DND-41 (cell line): ENCODE data around the gene BUD13.

ENCODE experiments used
- ATAC-seq: fragments of 200-7000 bp; cut with Tn5 transposase; 3 replicates; pipeline ENCODE4 v1.9.1; 2021; ENCODE audit warnings: low read depth; ENCODE audit not compliant: insufficient read depth
- DNase-seq: peaks from one replicate; pipeline ENCODE4 v3.0.0-alpha.2; 2020
- H2AFZ ChIP-seq: 2 replicates; pipeline ENCODE4 v1.6.0; 2012; ENCODE audit warnings: low read depth, low read length
- H3K27ac ChIP-seq: 2 replicates; pipeline ENCODE4 v1.5.1; 2012; ENCODE audit warnings: low read length, inconsistent platforms
- H3K27me3 ChIP-seq: fragments of 200-600 bp; sonication (generic); 2 replicates; pipeline ENCODE4 v1.6.0; 2012; ENCODE audit warnings: low read length, mild to moderate bottlenecking, inconsistent platforms; ENCODE audit not compliant: insufficient read depth, poor library complexity
- H3K36me3 ChIP-seq: 2 replicates; pipeline ENCODE4 v1.5.1; 2012; ENCODE audit warnings: low read length, inconsistent platforms; ENCODE audit not compliant: insufficient read depth
- H3K4me1 ChIP-seq: 2 replicates; pipeline ENCODE4 v1.5.1; 2012; ENCODE audit warnings: mild to moderate bottlenecking, low read length; ENCODE audit not compliant: insufficient read depth
- H3K4me2 ChIP-seq: 2 replicates; pipeline ENCODE4 v1.6.0; 2012; ENCODE audit warnings: mild to moderate bottlenecking, moderate library complexity, low read length, inconsistent platforms; ENCODE audit not compliant: insufficient read depth
- H3K4me3 ChIP-seq, 2 experiments: fragments of 200-600 bp in 1 of 2; shearing (Covaris generic) in 1 of 2; 2 replicates each; pipeline ENCODE4 v1.5.1; 2012 to 2016; ENCODE audit warnings: inconsistent platforms in 2 of 2, low read length in 2 of 2, mild to moderate bottlenecking in 2 of 2, low read depth in 1 of 2, moderate library complexity in 1 of 2
- H3K79me2 ChIP-seq: 2 replicates; pipeline ENCODE4 v1.6.0; 2012; ENCODE audit warnings: low read length, inconsistent platforms; ENCODE audit not compliant: insufficient read depth
- H3K9ac ChIP-seq: 2 replicates; pipeline ENCODE4 v1.6.0; 2012; ENCODE audit warnings: low read depth, mild to moderate bottlenecking, inconsistent platforms, low read length, moderate library complexity
- H3K9me3 ChIP-seq: 2 replicates; pipeline ENCODE4 v1.5.1; 2012; ENCODE audit warnings: low read length, moderate library complexity, mild to moderate bottlenecking, inconsistent platforms; ENCODE audit not compliant: insufficient read depth, severe bottlenecking
- H4K20me1 ChIP-seq: 2 replicates; pipeline ENCODE4 v1.6.0; 2012; ENCODE audit warnings: low read length; ENCODE audit not compliant: insufficient read depth
- CTCF ChIP-seq: IDR thresholded peaks from 2 replicates; pipeline ENCODE4 v1.5.1; 2012; ENCODE audit warnings: borderline replicate concordance, low read length, moderate library complexity, mild to moderate bottlenecking; ENCODE audit not compliant: poor library complexity, severe bottlenecking; ENCODE audit errors: extremely low read depth
- EZH2 ChIP-seq: IDR thresholded peaks from 3 replicates; pipeline ENCODE4 v1.6.1; 2012; ENCODE audit warnings: borderline replicate concordance, low read depth, mild to moderate bottlenecking, moderate library complexity, low read length, inconsistent platforms; ENCODE audit not compliant: severe bottlenecking

The BUD13 gene

GRCh38 chr11:116701297-116701801 is 71.4 kb downstream of the BUD13 start:
- Histone ChIP-seq H3K9ac (no peak overlapping the region), H3K79me2 (no peaks in the 10 kb centered on the region), H4K20me1 (no peaks in the 10 kb centered on the region), H3K27me3 (peaks cover 6% of the 10 kb centered on the region), H2AFZ (no peak overlapping the region), H3K27ac (no peak overlapping the region), H3K36me3 (no peaks in the 10 kb centered on the region), H3K9me3 (no peaks in the 10 kb centered on the region), H3K4me1 (no peaks in the 10 kb centered on the region), H3K4me2 (no peak overlapping the region), H3K4me3 (no peak overlapping the region)
- TF ChIP-seq EZH2 (no peak), CTCF (no peak)
- DNase-seq (no peak), ATAC-seq (no peak)

- DNase-seq (no peak), ATAC-seq (no peak)
- Histone ChIP-seq H3K27me3 (peaks cover 12% of the 10 kb centered on the region), H2AFZ (no peak overlapping the region), H3K9ac (no peak overlapping the region), H3K4me1 (no peaks in the 10 kb centered on the region), H3K79me2 (no peaks in the 10 kb centered on the region), H3K4me3 (no peak overlapping the region), H3K4me2 (no peak overlapping the region), H3K36me3 (no peaks in the 10 kb centered on the region), H3K27ac (no peak overlapping the region), H4K20me1 (no peaks in the 10 kb centered on the region), H3K9me3 (no peaks in the 10 kb centered on the region)
- no peak for TF ChIP-seq EZH2
- no peak for TF ChIP-seq CTCF
These were observed 72.1 kb downstream of the BUD13 start for GRCh38 chr11:116700586-116701220.
